HepG2 (cell line): ENCODE data around the gene EEF1AKMT4. TPM values are rescaled to one million over a fixed set of nuclear protein-coding genes. Genes with fewer than 3 reads are reported as not detected.

ENCODE experiments used
- ATAC-seq: fragments of 200-7000 bp; cut with Tn5 transposase; 3 replicates; pipeline ENCODE4 v1.9.1; 2020; ENCODE audit warnings: mild to moderate bottlenecking, moderate library complexity
- BruUV-seq: library from RNA; stranded (reverse); fragments of 400-500 nt; replicated peaks from 2 replicates; lab custom pipeline; 2021; lab: Mats Ljungman, UMichigan
- CTCF ChIA-PET: fragments of 300-600 bp; formaldehyde crosslinking; extraction: SDS; loops from one replicate; lab custom pipeline; 2021; ENCODE audit warnings: low total read pairs, inconsistent platforms, low intra/inter-chr PET ratio; lab: Yijun Ruan, JAX
- POLR2A ChIA-PET: fragments of 350-600 bp; sonication (Branson Sonifier 250); formaldehyde crosslinking; loops from one replicate; lab custom pipeline; 2020; ENCODE audit warnings: antibody characterized with exemption, inconsistent platforms; lab: Yijun Ruan, JAX
- DNase-seq: peaks from one replicate; pipeline ENCODE4 v3.0.0-alpha.2; 2015; ENCODE audit warnings: low spot score
- FAIRE-seq: peaks from 3 replicates; lab custom pipeline; 2011; peaks lifted over from hg19 to GRCh38; lab: Jason Lieb, UNC
- H2AFZ ChIP-seq: one replicate; pipeline ENCODE4 v1.6.1; 2011; ENCODE audit warnings: low read length, inconsistent platforms
- H3K27ac ChIP-seq: fragments of 300-600 bp; 3 replicates; pipeline ENCODE4 v1.8.0; 2011; ENCODE audit warnings: mixed run types, mild to moderate bottlenecking, mixed read lengths, low read length, inconsistent platforms; ENCODE audit not compliant: insufficient read depth; ENCODE audit errors: extremely low read length
- H3K27me3 ChIP-seq, 2 experiments: fragments of 200-600 bp in 1 of 2; 2 replicates in 1 of 2; 3 replicates in 1 of 2; pipeline versions ENCODE4 v1.6.0 to v1.8.0; 2011; ENCODE audit warnings: low read length in 2 of 2, mild to moderate bottlenecking in 2 of 2, moderate library complexity in 2 of 2, inconsistent platforms in 1 of 2; ENCODE audit not compliant: insufficient read depth in 2 of 2, control insufficient read depth in 1 of 2
- H3K36me3 ChIP-seq, 2 experiments: fragments of 200-600 bp in 1 of 2; replicated peaks in 1 of 2; 2 replicates in 1 of 2; 3 replicates in 1 of 2; pipeline versions ENCODE4 v1.5.1 to v1.8.0; 2011; ENCODE audit warnings: low read length in 2 of 2, inconsistent platforms in 1 of 2; ENCODE audit not compliant: insufficient read depth in 2 of 2, control insufficient read depth in 1 of 2
- H3K4me1 ChIP-seq: 2 replicates; pipeline ENCODE4 v1.5.1; 2012; ENCODE audit warnings: low read length, inconsistent platforms; ENCODE audit not compliant: insufficient read depth
- H3K4me2 ChIP-seq: 2 replicates; pipeline ENCODE4 v1.6.0; 2011; ENCODE audit warnings: low read depth, low read length, inconsistent platforms
- H3K4me3 ChIP-seq, 3 experiments: fragments of 200-600 bp in 1 of 3; sonication (generic), shearing (Covaris generic) in 1 of 3; replicated peaks in 1 of 3; 2 replicates each; pipeline ENCODE4 v1.5.1; 2011 to 2016; ENCODE audit warnings: low read length in 3 of 3, inconsistent platforms in 2 of 3, low read depth in 2 of 3, mild to moderate bottlenecking in 2 of 3, control low read depth in 1 of 3, mixed read lengths in 1 of 3; ENCODE audit not compliant: insufficient read depth in 1 of 3
- H3K79me2 ChIP-seq: one replicate; pipeline ENCODE4 v1.6.1; 2011; ENCODE audit warnings: low read length, inconsistent platforms; ENCODE audit not compliant: insufficient read depth
- H3K9ac ChIP-seq: 2 replicates; pipeline ENCODE4 v1.6.0; 2011; ENCODE audit warnings: mild to moderate bottlenecking, low read depth, low read length, inconsistent platforms; ENCODE audit not compliant: insufficient read depth
- H3K9me3 ChIP-seq: 2 replicates; pipeline ENCODE4 v1.5.1; 2012; ENCODE audit warnings: mild to moderate bottlenecking, low read length
- H4K20me1 ChIP-seq: 2 replicates; pipeline ENCODE4 v1.6.0; 2011; ENCODE audit warnings: inconsistent platforms, mild to moderate bottlenecking, low read length, moderate library complexity; ENCODE audit not compliant: insufficient read depth
- ISX ChIP-seq: sonication (generic); formaldehyde crosslinking; conservative IDR thresholded peaks from 2 replicates; pipeline ENCODE4 v1.5.0; 2020; ENCODE audit warnings: missing genetic modification reagents
- NCOA1 ChIP-seq: sonication (generic); formaldehyde crosslinking; IDR thresholded peaks from 2 replicates; pipeline ENCODE4 v1.9.0; 2021; ENCODE audit warnings: missing genetic modification reagents
- PATZ1 ChIP-seq: sonication (generic); formaldehyde crosslinking; IDR thresholded peaks from 2 replicates; pipeline ENCODE4 v1.4.0; 2020; ENCODE audit warnings: missing genetic modification reagents
- PHF20 ChIP-seq: sonication (generic); formaldehyde crosslinking; IDR thresholded peaks from 2 replicates; pipeline ENCODE4 v1.5.0; 2020; ENCODE audit warnings: mild to moderate bottlenecking, missing genetic modification reagents
- STAT6 ChIP-seq: sonication (generic); formaldehyde crosslinking; IDR thresholded peaks from 2 replicates; pipeline ENCODE4 v1.4.0; 2020; ENCODE audit warnings: missing genetic modification reagents, mild to moderate bottlenecking, borderline replicate concordance
- ZNF530 ChIP-seq: sonication (generic); formaldehyde crosslinking; IDR thresholded peaks from 2 replicates; pipeline ENCODE4 v1.5.0; 2020; ENCODE audit warnings: low read depth, mild to moderate bottlenecking, missing genetic modification reagents
- ZNF547 ChIP-seq: sonication (generic); formaldehyde crosslinking; IDR thresholded peaks from 2 replicates; pipeline ENCODE4 v1.5.1; 2020; ENCODE audit warnings: mild to moderate bottlenecking, missing genetic modification reagents
- WGBS: methylation state at CpG from one replicate; pipeline ENCODE4 v1.1.6; 2017; ENCODE audit warnings: low lambda C conversion rate; 5-methylcytosine and 5-hydroxymethylcytosine counted together
- in situ Hi-C: cut with HindIII; loops from 2 replicates; pipeline ENCODE4 v1.10.0; 2017; ENCODE audit warnings: low pct_unique_long_range_greater_than_20kb; ENCODE audit not compliant: extremely low pct_ligation_motif_present
- intact Hi-C: fragments of 100-400 bp; cut with micrococcal nuclease; formaldehyde crosslinking; loops from one replicate; pipeline ENCODE4 v1.10.0; 2022; ENCODE audit not compliant: unreplicated experiment
- polyA plus RNA-seq, 8 experiments: library from polyadenylated mRNA; depleted of rRNA in 3 of 8; stranded (reverse) in 7 of 8; unstranded in 1 of 8; fragments of >200 nt; fragmentation: Illumina TruSeq in 4 of 8; extraction: Trizol in 4 of 8; gene quantifications; 2 replicates each; pipeline versions ENCODE4 v1.2.1 to v1.2.3, GENCODE V29; 2011 to 2016; ENCODE audit warnings: low read depth in 4 of 8, missing spikeins in 1 of 8, mixed read lengths in 1 of 8; ENCODE audit not compliant: insufficient read depth in 1 of 8
- total RNA-seq, 5 experiments: library from RNA; depleted of rRNA; stranded (reverse); fragments of >200 nt; fragmentation: Illumina TruSeq; extraction: Trizol; gene quantifications; 2 replicates each; pipeline ENCODE4 v1.2.3, GENCODE V29; 2016; ENCODE audit warnings: low read depth in 1 of 5
- TF ChIP-seq, protein P1 (sequence below): sonication (generic); formaldehyde crosslinking; IDR thresholded peaks from 2 replicates; pipeline ENCODE4 v1.4.0; 2020; ENCODE audit warnings: missing genetic modification reagents
- TF ChIP-seq, protein P2 (sequence below): sonication (generic); formaldehyde crosslinking; IDR thresholded peaks from 2 replicates; pipeline ENCODE4 v1.4.0; 2020; ENCODE audit warnings: missing genetic modification reagents

The EEF1AKMT4 gene
- total and polyA plus RNA-seq, 2 of the 13 experiments (the other 11 are each of a cell fraction or from before 2014, with no cell fraction given): 13.1 to 15.8 TPM

DNA sequence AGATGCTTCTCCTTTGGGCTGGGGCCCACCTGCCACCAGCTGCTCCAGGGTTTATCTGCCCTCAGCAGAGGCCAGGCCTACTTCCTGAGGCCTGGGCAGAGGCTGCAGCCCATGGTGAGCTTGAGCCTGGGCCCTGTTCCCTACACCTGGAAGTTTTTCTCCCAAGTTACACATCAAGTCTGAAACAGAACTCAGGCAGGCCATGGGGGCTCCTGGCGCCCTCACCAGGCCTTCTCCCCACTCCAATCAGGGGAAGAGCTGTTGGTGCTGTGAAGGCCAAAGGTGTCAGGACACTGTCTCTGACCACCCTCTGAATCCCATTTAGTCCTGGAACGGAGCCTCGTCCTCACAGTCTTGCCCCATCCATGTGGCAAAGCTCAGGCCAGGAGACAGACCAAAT lies 12.8 kb upstream of the EEF1AKMT4 start:
- Histone ChIP-seq H3K9me3 (no peaks in the 10 kb centered on the region), H3K36me3 (no peaks in the 10 kb centered on the region), H3K4me1 (peaks cover 10% of the 10 kb centered on the region), H3K79me2 (no peaks in the 10 kb centered on the region), H3K27me3 (peaks cover 10 to 72% of the 10 kb centered on the region in 2 experiments; a peak in 4 of 5 replicates), H3K4me2 (no peak overlapping the region), H2AFZ (no peak overlapping the region), H4K20me1 (peaks cover 4% of the 10 kb centered on the region), H3K4me3 (no peak overlapping the region), H3K9ac (no peak overlapping the region), H3K27ac (no peak overlapping the region)
- no TSS peak for BruUV-seq
- CTCF ChIA-PET: no interaction called here
- no peak for DNase-seq
- POLR2A ChIA-PET: no interaction called here
- in situ Hi-C loops: no loop called here
- intact Hi-C loops: no loop called here
- no peak for ATAC-seq
- TF ChIP-seq, protein P1, sequence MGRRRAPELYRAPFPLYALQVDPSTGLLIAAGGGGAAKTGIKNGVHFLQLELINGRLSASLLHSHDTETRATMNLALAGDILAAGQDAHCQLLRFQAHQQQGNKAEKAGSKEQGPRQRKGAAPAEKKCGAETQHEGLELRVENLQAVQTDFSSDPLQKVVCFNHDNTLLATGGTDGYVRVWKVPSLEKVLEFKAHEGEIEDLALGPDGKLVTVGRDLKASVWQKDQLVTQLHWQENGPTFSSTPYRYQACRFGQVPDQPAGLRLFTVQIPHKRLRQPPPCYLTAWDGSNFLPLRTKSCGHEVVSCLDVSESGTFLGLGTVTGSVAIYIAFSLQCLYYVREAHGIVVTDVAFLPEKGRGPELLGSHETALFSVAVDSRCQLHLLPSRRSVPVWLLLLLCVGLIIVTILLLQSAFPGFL (CRISPR knock-in tag): no peak
- TF ChIP-seq PATZ1: no peak
- no peak for TF ChIP-seq NCOA1 (CRISPR knock-in tag)
- TF ChIP-seq PHF20: no peak
- no peak for TF ChIP-seq ZNF547 (CRISPR knock-in tag)
- TF ChIP-seq, protein P2, sequence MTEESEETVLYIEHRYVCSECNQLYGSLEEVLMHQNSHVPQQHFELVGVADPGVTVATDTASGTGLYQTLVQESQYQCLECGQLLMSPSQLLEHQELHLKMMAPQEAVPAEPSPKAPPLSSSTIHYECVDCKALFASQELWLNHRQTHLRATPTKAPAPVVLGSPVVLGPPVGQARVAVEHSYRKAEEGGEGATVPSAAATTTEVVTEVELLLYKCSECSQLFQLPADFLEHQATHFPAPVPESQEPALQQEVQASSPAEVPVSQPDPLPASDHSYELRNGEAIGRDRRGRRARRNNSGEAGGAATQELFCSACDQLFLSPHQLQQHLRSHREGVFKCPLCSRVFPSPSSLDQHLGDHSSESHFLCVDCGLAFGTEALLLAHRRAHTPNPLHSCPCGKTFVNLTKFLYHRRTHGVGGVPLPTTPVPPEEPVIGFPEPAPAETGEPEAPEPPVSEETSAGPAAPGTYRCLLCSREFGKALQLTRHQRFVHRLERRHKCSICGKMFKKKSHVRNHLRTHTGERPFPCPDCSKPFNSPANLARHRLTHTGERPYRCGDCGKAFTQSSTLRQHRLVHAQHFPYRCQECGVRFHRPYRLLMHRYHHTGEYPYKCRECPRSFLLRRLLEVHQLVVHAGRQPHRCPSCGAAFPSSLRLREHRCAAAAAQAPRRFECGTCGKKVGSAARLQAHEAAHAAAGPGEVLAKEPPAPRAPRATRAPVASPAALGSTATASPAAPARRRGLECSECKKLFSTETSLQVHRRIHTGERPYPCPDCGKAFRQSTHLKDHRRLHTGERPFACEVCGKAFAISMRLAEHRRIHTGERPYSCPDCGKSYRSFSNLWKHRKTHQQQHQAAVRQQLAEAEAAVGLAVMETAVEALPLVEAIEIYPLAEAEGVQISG (CRISPR knock-in tag): no peak
- TF ChIP-seq STAT6 (CRISPR knock-in tag): no peak
- TF ChIP-seq ISX: no peak
- TF ChIP-seq ZNF530 (CRISPR knock-in tag): no peak
- FAIRE-seq: no peak
- 6% methylated on average over 2 of the region's 3 CpGs for WGBS
